ENCODE data around the gene RASD1.

RASD1 gene, protein sequence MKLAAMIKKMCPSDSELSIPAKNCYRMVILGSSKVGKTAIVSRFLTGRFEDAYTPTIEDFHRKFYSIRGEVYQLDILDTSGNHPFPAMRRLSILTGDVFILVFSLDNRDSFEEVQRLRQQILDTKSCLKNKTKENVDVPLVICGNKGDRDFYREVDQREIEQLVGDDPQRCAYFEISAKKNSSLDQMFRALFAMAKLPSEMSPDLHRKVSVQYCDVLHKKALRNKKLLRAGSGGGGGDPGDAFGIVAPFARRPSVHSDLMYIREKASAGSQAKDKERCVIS

GRCh38 chr17:17496189-17497064 is at the start of gene RASD1:
Gene RASD1 (minus strand): TSS chr17:17496395. CDS start chr17:17496181, 214 bp downstream.
- DNase-seq (ENCODE audit: low read depth, low spot score) = peak; percentile 95

- DNase-seq (ENCODE audit: low read depth, low spot score) = no peak
These were observed 49.8 kb upstream of the RASD1 start for GRCh38 chr17:17545984-17546383.

- peak; percentile 84 for DNase-seq (ENCODE audit: low read depth, low spot score)
These were observed 49.0 kb upstream of the RASD1 start for GRCh38 chr17:17545031-17545820.

DNA sequence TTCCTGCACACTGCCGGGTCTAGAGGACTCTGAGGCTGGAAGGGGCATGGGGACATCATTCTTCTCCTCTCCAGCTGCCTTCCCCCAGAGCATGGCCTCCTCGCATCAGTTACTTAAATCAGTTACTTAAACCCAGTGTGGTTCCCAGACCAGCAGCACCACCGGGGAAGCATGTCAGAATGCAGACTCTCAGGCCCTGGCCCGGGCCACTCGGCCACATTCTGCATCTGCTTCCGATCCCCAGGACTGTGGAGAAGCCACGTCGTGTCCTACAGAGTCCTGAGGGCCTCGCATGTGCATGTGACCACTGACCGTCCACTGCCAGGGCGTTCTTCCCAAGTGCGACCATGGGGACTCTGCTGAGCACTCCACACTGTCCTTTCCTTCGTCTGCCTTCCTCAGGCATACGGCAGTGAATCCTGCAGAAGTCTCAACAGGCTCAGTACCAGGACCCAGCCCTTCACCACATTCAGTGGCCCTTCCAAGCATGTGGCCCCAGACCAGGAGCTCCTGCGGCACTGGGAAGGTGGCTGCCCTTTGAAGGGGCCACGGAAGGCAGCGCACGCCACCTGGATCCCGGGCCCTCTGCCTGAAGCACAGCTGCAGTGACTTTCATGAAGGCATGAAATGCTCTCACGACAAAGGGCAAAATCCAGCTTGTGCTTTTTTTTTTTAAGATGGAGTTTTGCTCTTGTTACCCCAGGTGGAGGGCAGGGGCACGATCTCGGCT is 46.9 kb upstream of the RASD1 start:
- DNase-seq (ENCODE audit: low read depth, low spot score) = no peak

- no peak for DNase-seq (ENCODE audit: low read depth, low spot score)
These were observed 45.4 kb upstream of the RASD1 start for GRCh38 chr17:17541640-17542001.

GRCh38 chr17:17540935-17541639 is 44.9 kb upstream of the RASD1 start:
- DNase-seq (ENCODE audit: low read depth, low spot score) = no peak

DNA sequence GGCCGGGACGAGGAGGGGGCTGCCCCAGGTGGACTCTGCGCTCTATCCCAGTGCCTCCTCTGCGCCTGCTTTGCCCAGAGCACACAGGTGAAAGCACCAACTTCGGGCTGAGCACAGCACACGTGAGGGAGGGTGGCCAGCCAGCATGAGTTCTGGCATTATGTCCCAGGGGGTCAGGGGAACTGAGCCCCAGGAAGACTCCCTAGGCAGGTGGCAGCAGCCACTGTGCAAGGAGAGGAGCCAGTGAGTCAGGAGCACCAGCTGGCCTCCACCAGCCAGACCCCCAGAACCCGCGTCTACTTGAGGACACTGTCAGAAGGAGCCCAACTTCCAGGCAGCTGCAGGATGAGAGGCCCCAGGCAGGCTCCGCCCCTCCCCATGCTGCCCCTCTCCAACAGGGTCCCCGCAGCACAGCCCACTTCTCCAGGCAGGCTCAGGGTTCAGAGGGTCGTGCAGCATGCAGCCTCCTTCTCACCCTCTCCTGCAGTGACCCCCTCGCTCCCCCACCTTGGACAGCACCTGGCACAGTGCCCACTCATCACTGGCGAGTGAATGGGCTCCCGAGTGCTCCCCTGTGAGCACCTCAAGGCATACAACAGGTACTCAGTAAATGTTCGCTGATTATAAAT is 44.2 kb upstream of the RASD1 start:
- DNase-seq (ENCODE audit: low read depth, low spot score) = no peak

GRCh38 chr17:17539591-17539990 is 43.4 kb upstream of the RASD1 start:
- DNase-seq (ENCODE audit: low read depth, low spot score) = no peak

GRCh38 chr17:17538417-17539391 is 42.5 kb upstream of the RASD1 start:
- peak; percentile 31 for DNase-seq (ENCODE audit: low read depth, low spot score)

DNA sequence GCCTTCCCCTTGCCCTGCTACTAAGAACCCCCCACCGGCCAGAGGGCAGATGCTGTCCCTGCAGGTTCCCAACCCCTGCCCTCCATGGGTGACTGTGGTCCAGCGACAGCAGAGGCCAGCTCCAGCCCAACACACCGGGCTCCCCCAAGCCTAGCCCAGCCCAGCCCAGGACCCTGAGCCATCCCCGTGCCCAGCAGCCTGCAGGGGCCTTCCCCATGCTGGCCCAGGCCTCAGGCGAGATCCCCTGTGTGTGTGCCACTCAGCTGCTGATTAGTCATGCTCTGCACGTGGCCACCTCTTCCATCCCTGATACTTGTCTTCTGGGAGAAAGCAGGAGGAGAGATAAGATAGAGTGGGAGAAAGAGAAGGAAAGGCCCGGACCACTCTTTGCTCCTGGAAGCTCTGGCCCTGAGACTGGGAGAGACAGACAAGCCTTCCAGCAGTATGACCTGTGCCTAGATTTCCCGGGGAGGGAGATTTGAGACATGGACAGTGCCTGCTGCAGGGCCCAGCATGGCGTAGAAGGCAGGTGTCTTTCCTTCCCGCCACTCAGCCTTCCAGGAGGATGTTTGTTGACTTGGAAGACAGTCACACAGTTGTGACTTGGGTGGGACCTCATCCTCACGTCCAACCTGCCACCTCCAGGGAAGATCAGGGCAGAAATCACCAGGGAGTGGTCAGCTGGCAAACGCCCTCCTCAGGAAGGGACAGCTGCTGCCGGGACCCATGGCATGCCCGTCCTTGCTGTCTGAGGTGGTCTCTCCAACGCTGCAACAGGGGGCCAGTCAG is 41.3 kb upstream of the RASD1 start:
- DNase-seq (ENCODE audit: low read depth, low spot score) = no peak

GRCh38 chr17:17536702-17537101 is 40.5 kb upstream of the RASD1 start:
- no peak for DNase-seq (ENCODE audit: low read depth, low spot score)

DNA sequence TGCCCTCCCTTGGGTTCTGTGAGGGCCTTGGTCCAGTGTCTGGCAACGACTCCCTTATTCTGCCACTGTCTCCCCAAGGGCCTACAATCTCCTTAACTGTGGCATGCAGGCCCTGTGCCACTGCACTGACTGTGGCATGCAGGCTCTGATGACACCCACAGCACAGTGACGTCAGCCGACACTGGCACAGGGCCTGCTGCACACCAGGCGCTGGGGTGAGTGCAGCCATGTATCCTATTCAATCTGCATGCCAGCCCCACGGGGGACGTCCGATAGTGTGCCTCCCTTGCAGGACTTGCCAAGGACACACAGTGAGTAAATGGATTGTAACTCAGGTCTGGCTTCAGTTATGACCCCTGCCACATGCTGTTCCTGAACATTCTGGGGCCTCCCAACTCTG is 39.8 kb upstream of the RASD1 start:
- peak; percentile 73 for DNase-seq (ENCODE audit: low read depth, low spot score)

DNA sequence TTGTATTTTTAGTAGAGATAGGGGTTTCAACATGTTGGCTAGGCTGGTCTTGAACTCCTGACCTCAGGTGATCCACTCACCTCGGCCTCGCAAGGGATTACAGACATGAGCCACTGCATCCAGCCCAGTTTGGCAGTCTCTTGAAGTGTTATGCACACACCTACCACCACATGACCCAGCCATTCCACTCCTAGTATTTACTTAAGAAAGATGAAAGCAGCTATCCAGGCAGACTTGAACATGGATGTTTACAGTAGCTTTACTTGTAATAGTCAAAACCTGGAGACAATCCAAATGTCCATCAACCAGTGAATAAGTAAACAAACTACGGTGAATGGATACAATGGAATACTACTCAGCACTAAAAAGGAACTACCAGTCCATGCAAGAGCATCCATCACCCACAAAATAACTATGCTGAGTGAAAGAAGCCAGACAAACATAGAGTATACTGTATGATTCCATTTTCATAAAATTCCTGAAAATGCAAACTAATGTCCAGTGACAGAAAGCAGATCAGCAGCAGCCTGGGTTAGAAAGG is 37.8 kb upstream of the RASD1 start:
- DNase-seq (ENCODE audit: low read depth, low spot score) = no peak

DNA sequence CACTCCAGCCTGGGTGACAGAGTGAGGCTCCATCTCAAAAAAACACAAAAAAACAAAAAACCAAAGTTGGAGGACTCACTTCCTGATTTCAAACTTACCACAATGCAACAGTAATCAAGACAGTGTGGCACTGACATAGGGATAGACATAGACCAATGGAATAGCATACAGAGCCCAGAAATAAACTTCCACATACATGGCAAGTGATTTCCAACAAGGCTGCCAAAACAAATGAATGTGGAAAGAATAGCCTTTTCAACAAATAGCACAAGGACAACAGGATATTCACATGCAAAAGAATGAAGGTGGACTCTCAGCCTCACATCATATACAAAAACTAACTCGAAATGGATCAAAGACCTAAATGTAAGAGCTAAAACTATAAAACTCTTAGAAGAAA is 36.8 kb upstream of the RASD1 start:
- DNase-seq (ENCODE audit: low read depth, low spot score) = no peak

- DNase-seq (ENCODE audit: low read depth, low spot score) = no peak
These were observed 35.0 kb upstream of the RASD1 start for GRCh38 chr17:17531156-17531555.

GRCh38 chr17:17528696-17529652 is 32.8 kb upstream of the RASD1 start:
- no peak for DNase-seq (ENCODE audit: low read depth, low spot score)

GRCh38 chr17:17527956-17528500 is 31.8 kb upstream of the RASD1 start:
- no peak for DNase-seq (ENCODE audit: low read depth, low spot score)
